HUES48 (cell line): ENCODE measurements around the gene BPI.
"Not testable (repeated sequence)": the region's sequence is repeated elsewhere in the genome, so short reads cannot be mapped to it uniquely, and the experiment has no call there.

Experiments used
- H3K27ac ChIP-seq: one replicate; pipeline ENCODE4 v1.7.0; 2013; ENCODE audit warnings: low read depth, low read length, inconsistent platforms
- H3K27me3 ChIP-seq: 2 replicates; pipeline ENCODE4 v1.6.1; 2013; ENCODE audit warnings: mild to moderate bottlenecking, low read length; ENCODE audit not compliant: control insufficient read depth, insufficient read depth
- H3K36me3 ChIP-seq: 2 replicates; pipeline ENCODE4 v1.6.1; 2013; ENCODE audit warnings: low read length; ENCODE audit not compliant: control insufficient read depth, insufficient read depth
- H3K4me1 ChIP-seq: 2 replicates; pipeline ENCODE4 v1.6.1; 2013; ENCODE audit warnings: mild to moderate bottlenecking, low read length; ENCODE audit not compliant: control insufficient read depth, insufficient read depth
- H3K4me3 ChIP-seq: 2 replicates; pipeline ENCODE4 v1.5.1; 2013; ENCODE audit warnings: mild to moderate bottlenecking, low read depth, low read length
- H3K9ac ChIP-seq: 2 replicates; pipeline ENCODE4 v1.6.1; 2013; ENCODE audit warnings: mild to moderate bottlenecking, low read depth, low read length, moderate library complexity
- H3K9me3 ChIP-seq: 2 replicates; pipeline ENCODE4 v1.6.1; 2013; ENCODE audit warnings: low read length; ENCODE audit not compliant: control insufficient read depth, insufficient read depth

BPI gene

DNA sequence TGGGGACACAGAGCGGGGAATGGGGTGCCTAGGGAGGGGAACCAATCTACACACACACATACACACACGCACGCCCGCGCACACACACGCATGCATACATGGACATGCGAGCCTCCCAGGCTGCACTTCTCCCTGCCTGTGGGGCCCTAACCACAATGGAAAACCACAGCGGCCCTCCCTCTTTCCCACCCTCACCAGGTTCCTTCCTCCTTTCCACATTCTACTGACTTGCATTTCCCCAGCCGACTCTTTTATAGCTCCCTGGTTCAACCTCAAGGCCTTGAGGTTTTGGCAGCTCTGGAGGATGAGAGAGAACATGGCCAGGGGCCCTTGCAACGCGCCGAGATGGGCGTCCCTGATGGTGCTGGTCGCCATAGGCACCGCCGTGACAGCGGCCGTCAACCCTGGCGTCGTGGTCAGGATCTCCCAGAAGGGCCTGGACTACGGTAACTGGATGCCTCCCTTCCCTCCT is at the start of gene BPI:
Gene BPI, plus strand, starts transcription at position 249 of the 472 bp plus-strand sequence. Its CDS starts 68 bp downstream, at position 317.
- Histone ChIP-seq H3K36me3 (no peaks in the 10 kb centered on the region), H3K4me1 (peaks cover 8% of the 10 kb centered on the region), H3K9ac (no peak within 1 kb of the TSS), H3K4me3 (no peak within 1 kb of the TSS), H3K9me3 (no peaks in the 10 kb centered on the region), H3K27ac (no peak within 1 kb of the TSS), H3K27me3 (no peaks in the 10 kb centered on the region)

DNA sequence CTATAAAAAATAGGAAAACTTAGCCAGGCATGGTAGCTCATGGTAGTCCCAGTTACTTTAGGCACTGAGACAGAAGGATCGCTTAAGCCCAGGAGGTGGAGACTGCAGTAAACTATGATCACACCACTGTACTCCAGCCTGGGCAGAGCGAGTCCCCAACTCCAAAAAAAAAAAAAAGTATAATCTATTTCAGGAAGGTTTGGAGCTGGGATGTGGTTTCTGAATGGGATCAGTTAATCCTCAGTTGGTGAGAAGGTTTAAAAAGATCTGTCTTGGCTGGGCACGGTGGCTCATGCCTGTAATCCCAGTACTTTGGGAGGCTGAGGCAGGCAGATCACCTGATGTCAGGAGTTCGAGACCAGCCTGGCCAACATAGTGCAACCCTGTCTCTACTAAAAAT is 49.3 kb upstream of the BPI start:
- not testable (repeated sequence) for H3K9me3 ChIP-seq, H3K4me3 ChIP-seq, H3K9ac ChIP-seq, H3K27me3 ChIP-seq, H3K4me1 ChIP-seq, H3K36me3 ChIP-seq, H3K27ac ChIP-seq

GRCh38 chr20:38255393-38255792 is 48.6 kb upstream of the BPI start:
- H3K36me3 ChIP-seq = no peaks in the 10 kb centered on the region
- H3K9ac ChIP-seq = no peak overlapping the region
- H3K27ac ChIP-seq = no peak overlapping the region
- H3K9me3 ChIP-seq = no peaks in the 10 kb centered on the region
- peaks cover 10% of the 10 kb centered on the region for H3K27me3 ChIP-seq
- H3K4me3 ChIP-seq = no peak overlapping the region
- H3K4me1 ChIP-seq = peaks cover 15% of the 10 kb centered on the region

DNA sequence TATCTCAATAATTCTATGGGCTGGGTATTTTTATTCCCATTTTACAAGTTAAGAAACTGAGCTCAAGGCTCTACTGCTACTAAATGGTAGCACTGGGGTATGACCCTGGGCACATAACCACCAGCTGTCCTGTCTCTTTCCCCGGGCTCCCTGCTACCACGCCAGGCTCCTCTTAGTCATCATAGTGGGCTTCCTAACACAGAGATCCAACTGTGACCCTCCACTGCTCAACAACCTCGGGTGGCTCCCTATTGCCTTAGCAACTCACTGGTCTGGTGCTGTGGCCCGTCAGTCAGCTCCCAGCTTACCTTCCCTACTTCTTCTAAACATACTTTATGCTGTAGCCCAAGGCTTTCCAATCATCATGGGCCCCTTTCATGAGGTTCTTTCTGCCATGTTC is 47.9 kb upstream of the BPI start:
- Histone ChIP-seq H3K4me1 (peaks cover 15% of the 10 kb centered on the region), H3K27ac (no peak overlapping the region), H3K36me3 (no peaks in the 10 kb centered on the region), H3K27me3 (peaks cover 14% of the 10 kb centered on the region), H3K9me3 (no peaks in the 10 kb centered on the region), H3K4me3 (no peak overlapping the region), H3K9ac (no peak overlapping the region)

GRCh38 chr20:38256966-38257365 is 47.0 kb upstream of the BPI start:
- no peak overlapping the region for H3K27ac ChIP-seq
- H3K27me3 ChIP-seq = peaks cover 18% of the 10 kb centered on the region

GRCh38 chr20:38258545-38259215 is 45.3 kb upstream of the BPI start:
- Histone ChIP-seq H3K9ac (no peak overlapping the region), H3K27me3 (peaks cover 18% of the 10 kb centered on the region), H3K36me3 (no peaks in the 10 kb centered on the region), H3K27ac (no peak overlapping the region), H3K9me3 (no peaks in the 10 kb centered on the region), H3K4me1 (peaks cover 5% of the 10 kb centered on the region; the same call in 1 of the 2 replicates), H3K4me3 (no peak overlapping the region)

More at GRCh38 chr20:38256966-38257365, 47.0 kb upstream of the BPI start:
- Histone ChIP-seq H3K36me3 (no peaks in the 10 kb centered on the region), H3K9me3 (no peaks in the 10 kb centered on the region), H3K4me3 (no peak overlapping the region), H3K4me1 (peaks cover 15% of the 10 kb centered on the region), H3K9ac (no peak overlapping the region)

- peaks cover 18% of the 10 kb centered on the region for H3K27me3 ChIP-seq
- H3K27ac ChIP-seq = no peak overlapping the region
- H3K4me3 ChIP-seq = peak overlapping the region; percentile 54
- no peaks in the 10 kb centered on the region for H3K9me3 ChIP-seq
- H3K36me3 ChIP-seq = no peaks in the 10 kb centered on the region
- peaks cover 5% of the 10 kb centered on the region; the same call in 1 of the 2 replicates for H3K4me1 ChIP-seq
- no peak overlapping the region for H3K9ac ChIP-seq
These were observed 44.0 kb upstream of the BPI start for GRCh38 chr20:38260025-38260377.

GRCh38 chr20:38260378-38261053 is 43.4 kb upstream of the BPI start, which contains the start of gene KIAA1755:
Gene KIAA1755 (minus strand): TSS chr20:38260735. CDS start chr20:38260500, 235 bp downstream.
- Histone ChIP-seq H3K36me3 (no peaks in the 10 kb centered on the region), H3K9me3 (no peaks in the 10 kb centered on the region), H3K27ac (no peak within 1 kb of the TSS), H3K4me3 (peak within 1 kb of the TSS; percentile 54), H3K9ac (no peak within 1 kb of the TSS), H3K4me1 (peaks cover 5% of the 10 kb centered on the region; the same call in 1 of the 2 replicates), H3K27me3 (peaks cover 18% of the 10 kb centered on the region)

DNA sequence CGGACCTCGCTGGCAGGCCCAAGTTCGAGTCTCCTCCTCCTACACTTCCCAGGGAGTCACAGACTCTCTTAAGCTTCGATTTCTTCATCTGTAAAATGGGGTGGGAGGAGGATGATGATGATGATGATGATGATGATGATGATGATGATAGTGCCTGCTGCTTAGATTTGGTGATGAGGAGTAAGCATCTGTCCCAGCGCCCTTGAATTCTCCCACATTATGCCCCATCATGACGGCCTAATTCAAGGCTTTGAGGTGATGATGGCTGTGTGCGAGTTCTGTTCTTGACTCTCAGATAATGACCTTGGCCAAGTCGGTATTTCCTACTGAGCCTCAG is 42.9 kb upstream of the BPI start:
- no peaks in the 10 kb centered on the region for H3K36me3 ChIP-seq
- H3K9me3 ChIP-seq = no peaks in the 10 kb centered on the region
- H3K27me3 ChIP-seq = peaks cover 18% of the 10 kb centered on the region
- peaks cover 5% of the 10 kb centered on the region; the same call in 1 of the 2 replicates for H3K4me1 ChIP-seq
- H3K4me3 ChIP-seq = 0 out of 2 replicates have a peak overlapping the region, but pooled peaks have one; percentile 10
- no peak overlapping the region for H3K27ac ChIP-seq
- H3K9ac ChIP-seq = no peak overlapping the region

DNA sequence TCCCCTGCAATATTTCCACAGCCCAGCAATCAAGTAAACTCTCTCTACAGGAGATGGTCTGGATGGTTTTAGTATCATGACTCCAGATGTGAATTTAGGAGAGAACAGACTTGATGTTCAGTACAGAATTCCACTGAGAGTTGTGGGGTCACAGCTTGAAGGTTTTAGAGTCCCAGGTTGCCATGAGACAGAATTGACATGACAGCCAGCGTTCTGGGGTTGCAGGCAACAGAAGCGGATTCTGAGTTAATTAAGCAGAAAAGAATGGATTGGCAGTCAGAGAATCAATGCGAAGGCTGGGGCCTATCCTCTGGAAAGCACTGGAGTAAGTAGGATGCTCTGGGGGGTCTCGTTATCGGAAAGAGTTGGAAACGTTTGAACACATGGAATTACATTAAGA is 41.0 kb upstream of the BPI start:
- Histone ChIP-seq H3K9ac (no peak overlapping the region), H3K4me1 (peaks cover 5% of the 10 kb centered on the region; the same call in 1 of the 2 replicates), H3K27ac (no peak overlapping the region), H3K27me3 (peaks cover 18% of the 10 kb centered on the region), H3K4me3 (no peak overlapping the region), H3K36me3 (no peaks in the 10 kb centered on the region), H3K9me3 (no peaks in the 10 kb centered on the region)

DNA sequence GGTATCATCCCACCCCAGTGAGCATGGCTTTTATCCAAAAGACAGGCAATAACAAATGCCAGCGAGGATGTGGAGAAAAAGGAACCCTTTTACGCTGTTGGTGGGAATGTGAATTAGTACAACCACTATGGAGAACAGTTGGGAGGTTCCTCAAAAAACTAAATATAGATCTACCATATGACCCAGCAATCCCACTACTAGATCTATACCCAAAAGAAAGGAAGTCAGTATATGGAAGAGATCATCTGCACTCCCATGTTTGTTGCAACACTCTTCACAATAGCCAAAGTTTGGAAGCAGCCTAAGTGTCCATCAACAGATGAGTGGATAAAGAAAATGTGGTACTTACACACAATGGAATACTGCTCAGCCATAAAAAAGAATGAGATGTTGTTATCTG is 37.5 kb upstream of the BPI start:
- no peaks in the 10 kb centered on the region for H3K36me3 ChIP-seq
- H3K4me3 ChIP-seq = no peak overlapping the region
- no peaks in the 10 kb centered on the region for H3K4me1 ChIP-seq
- H3K9me3 ChIP-seq = no peaks in the 10 kb centered on the region
- H3K9ac ChIP-seq = no peak overlapping the region
- no peak overlapping the region for H3K27ac ChIP-seq
- no peaks in the 10 kb centered on the region; the same call in 1 of the 2 replicates for H3K27me3 ChIP-seq
